ENCODE measurements around the gene CDKL5.
"Not testable (repeated sequence)": the region's sequence is repeated elsewhere in the genome, so short reads cannot be mapped to it uniquely, and the experiment has no call there.

Gene CDKL5

GRCh38 chrX:18425199-18426003, at the start of gene CDKL5:
Gene CDKL5, plus strand, starts transcription at chrX:18425608. Its CDS starts 81,489 bp downstream, at chrX:18507097.
- DNase-seq, result peak; percentile 90

GRCh38 chrX:18377796-18378195, 47.6 kb upstream of the CDKL5 start:
- no peak for DNase-seq

- no peak for DNase-seq
Observed at GRCh38 chrX:18389966-18390365, 35.4 kb upstream of the CDKL5 start.

GRCh38 chrX:18390941-18391538, 34.4 kb upstream of the CDKL5 start:
- peak; percentile 57 for DNase-seq

- no peak for DNase-seq
Observed at GRCh38 chrX:18394477-18394876, 30.9 kb upstream of the CDKL5 start.

GRCh38 chrX:18401848-18402213, 23.6 kb upstream of the CDKL5 start:
- no peak for DNase-seq

GRCh38 chrX:18406531-18407266, 18.7 kb upstream of the CDKL5 start:
- no peak for DNase-seq

- no peak for DNase-seq
Observed at GRCh38 chrX:18410038-18410437, 15.4 kb upstream of the CDKL5 start.

GRCh38 chrX:18415386-18415785, 10.0 kb upstream of the CDKL5 start:
- no peak for DNase-seq

- no peak for DNase-seq
Observed at GRCh38 chrX:18422325-18422724, 3.1 kb upstream of the CDKL5 start.

GRCh38 chrX:18422886-18423285, 2.5 kb upstream of the CDKL5 start:
- no peak for DNase-seq

GRCh38 chrX:18424482-18425198, 768 bp upstream of the CDKL5 start:
- peak; percentile 1 for DNase-seq

GRCh38 chrX:18426004-18426320, 554 bp downstream of the CDKL5 start:
- no peak for DNase-seq

GRCh38 chrX:18428006-18428405, 2.6 kb downstream of the CDKL5 start:
- DNase-seq, result no peak

- not testable (repeated sequence) for DNase-seq
Observed at GRCh38 chrX:18433288-18433687, 7.9 kb downstream of the CDKL5 start.

- no peak for DNase-seq
Observed at GRCh38 chrX:18434896-18435295, 9.5 kb downstream of the CDKL5 start.

- DNase-seq, result no peak
Observed at GRCh38 chrX:18436017-18436416, 10.6 kb downstream of the CDKL5 start.

GRCh38 chrX:18440835-18441234, 15.4 kb downstream of the CDKL5 start:
- DNase-seq, result no peak

- no peak for DNase-seq
Observed at GRCh38 chrX:18441780-18442367, 16.5 kb downstream of the CDKL5 start.

- DNase-seq, result no peak
Observed at GRCh38 chrX:18448416-18448815, 23.0 kb downstream of the CDKL5 start.

- DNase-seq, result no peak
Observed at GRCh38 chrX:18449236-18449635, 23.8 kb downstream of the CDKL5 start.

GRCh38 chrX:18455384-18455783, 30.0 kb downstream of the CDKL5 start:
- no peak for DNase-seq

- no peak for DNase-seq
Observed at GRCh38 chrX:18457000-18457399, 31.6 kb downstream of the CDKL5 start.

Measured in stimulated activated CD4-positive, alpha-beta T cell treated with anti-CD3 and anti-CD28 coated beads, Interleukin-12 subunit alpha, Interleukin-12 subunit beta, amount 100 ng/mL, for 4 hours (primary cell).